ENCODE results near the gene ACAA2.

DNA sequence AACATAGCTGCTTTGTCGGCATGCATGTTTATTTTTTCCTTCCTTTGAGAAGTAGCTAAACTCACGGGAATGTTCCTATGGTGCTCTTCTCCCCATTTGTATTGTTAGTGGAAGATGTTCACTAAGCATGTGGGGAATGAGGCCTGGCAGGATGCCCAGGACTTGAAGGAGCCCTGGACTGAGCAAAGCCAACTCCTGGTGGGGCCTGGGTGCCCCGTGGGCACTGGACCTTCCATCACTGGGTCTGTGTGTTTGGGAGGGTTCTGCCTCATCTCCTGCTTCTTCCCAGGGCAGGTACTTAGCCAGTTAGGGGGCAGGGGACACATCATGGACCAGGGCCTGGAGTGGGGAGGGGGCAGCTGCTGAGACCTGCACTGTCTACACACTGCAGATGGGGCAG lies 49.3 kb downstream of the ACAA2 start:
- TF ChIP-seq CTCF (IDR thresholded peaks at IDR 0.05) (no peak), EZH2phosphoT487 (IDR thresholded peaks at IDR 0.05) (no peak)

Measured in neural progenitor cell (in vitro differentiated cells).